Ascending aorta (tissue), 2 donors: ENCODE results near the gene RAP1A. TPM values are rescaled to one million over a fixed set of nuclear protein-coding genes. Genes with fewer than 3 reads are reported as not detected.
"Not testable (repeated sequence)": the region's sequence is repeated elsewhere in the genome, so short reads cannot be mapped to it uniquely, and the experiment has no call there.

Experiments used
- DNase-seq, 2 donors: peaks; one replicate each; pipeline ENCODE4 v3.0.0-alpha.2; 2019; ENCODE audit warnings: low spot score in 2 of 2
- H3K27ac ChIP-seq, 2 donors: fragments of 200-600 bp; sonication (generic); one replicate each; pipeline ENCODE4 v1.5.1; 2016 to 2017; ENCODE audit warnings: mild to moderate bottlenecking in 1 of 2
- H3K27me3 ChIP-seq: fragments of 200-600 bp; sonication (generic); one replicate; pipeline ENCODE4 v1.5.1; 2017
- H3K36me3 ChIP-seq, 2 donors: fragments of 200-600 bp; sonication (generic); one replicate each; pipeline ENCODE4 v1.5.1; 2016
- H3K4me1 ChIP-seq, 2 donors: fragments of 200-600 bp; sonication (generic); one replicate each; pipeline ENCODE4 v1.5.1; 2016 to 2017; ENCODE audit warnings: mild to moderate bottlenecking in 1 of 2
- H3K4me3 ChIP-seq, 2 donors: fragments of 200-600 bp; sonication (generic); one replicate each; pipeline ENCODE4 v1.5.1; 2016 to 2017; ENCODE audit warnings: mild to moderate bottlenecking in 1 of 2
- H3K9me3 ChIP-seq, 2 donors: fragments of 200-600 bp; sonication (generic); one replicate each; pipeline ENCODE4 v1.5.1; 2016
- CTCF ChIP-seq, 3 experiments: fragments of 200-600 bp in 2 of 3; fragments of 450-650 bp in 1 of 3; sonication (generic) in 2 of 3; IDR thresholded peaks; one replicate each; pipeline ENCODE4 v1.5.1; 2016 to 2019; ENCODE audit warnings: antibody characterized with exemption in 3 of 3, mild to moderate bottlenecking in 1 of 3, moderate library complexity in 1 of 3
- intact Hi-C: fragments of 100-400 bp; cut with DNase I; formaldehyde crosslinking; loops from one replicate; pipeline ENCODE4 v1.15.1; 2023
- total RNA-seq: library from RNA; depleted of rRNA; stranded (reverse); fragments of >200 nt; gene quantifications from one replicate; pipeline ENCODE4 v1.1.0, GENCODE V29; 2016

RAP1A gene
- total RNA-seq, 1 donor from 2014 or later: 44.1 TPM

GRCh38 chr1:111666828-111667227 is 47.2 kb downstream of the RAP1A start:
- no peaks in the 10 kb centered on the region for H3K9me3 ChIP-seq
- DNase-seq: no peak
- peaks cover 0 to 4% of the 10 kb centered on the region in 2 donors for H3K36me3 ChIP-seq
- TF ChIP-seq CTCF (IDR thresholded peaks at IDR 0.05): no peak
- peak overlapping the region in 1 of 2 donors; percentile 4 for H3K27ac ChIP-seq
- peaks cover 0 to 10% of the 10 kb centered on the region in 2 donors for H3K4me1 ChIP-seq
- intact Hi-C loops: no loop called here
- H3K27me3 ChIP-seq: no peaks in the 10 kb centered on the region
- no peak overlapping the region for H3K4me3 ChIP-seq

GRCh38 chr1:111669268-111669667 is 49.7 kb downstream of the RAP1A start:
- DNase-seq: no peak
- H3K27me3 ChIP-seq: no peaks in the 10 kb centered on the region
- H3K9me3 ChIP-seq: no peaks in the 10 kb centered on the region
- peaks cover 0 to 4% of the 10 kb centered on the region in 2 donors for H3K36me3 ChIP-seq
- intact Hi-C loops: no loop called here
- peaks cover 0 to 18% of the 10 kb centered on the region in 2 donors for H3K4me1 ChIP-seq
- H3K27ac ChIP-seq: no peak overlapping the region
- no peak overlapping the region for H3K4me3 ChIP-seq
- no peak for TF ChIP-seq CTCF (IDR thresholded peaks at IDR 0.05)

DNA sequence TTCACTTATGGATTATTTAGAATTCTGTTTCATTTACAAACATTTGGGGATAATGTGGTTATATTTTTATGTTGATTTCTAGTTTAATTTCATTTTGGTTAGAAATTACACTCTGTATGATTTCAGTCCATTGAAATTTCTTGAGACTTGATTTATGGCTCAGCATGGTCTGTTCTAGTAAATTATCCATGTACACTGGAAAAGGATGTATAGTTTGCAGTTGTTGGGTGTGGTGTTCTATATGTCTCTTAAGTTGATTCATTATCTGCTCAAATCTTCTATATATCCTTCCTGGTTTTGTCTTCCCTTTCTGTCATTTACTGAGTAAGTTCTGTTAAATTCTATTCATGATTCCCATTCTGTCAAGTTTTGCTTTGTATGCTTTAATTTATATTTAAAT is 52.3 kb downstream of the RAP1A start:
- H3K27ac ChIP-seq: no peak overlapping the region

GRCh38 chr1:111672331-111672730 is 52.7 kb downstream of the RAP1A start:
- Histone ChIP-seq H3K4me3 (no peak overlapping the region), H3K27me3 (no peaks in the 10 kb centered on the region), H3K9me3 (no peaks in the 10 kb centered on the region), H3K27ac (peak overlapping the region in 1 of 2 donors; percentile 66), H3K36me3 (peaks cover 7% of the 10 kb centered on the region in 2 donors), H3K4me1 (peaks cover 2 to 16% of the 10 kb centered on the region in 2 donors)
- no peak for DNase-seq
- TF ChIP-seq CTCF (IDR thresholded peaks at IDR 0.05): no peak
- intact Hi-C loops: no loop called here

More for the DNA sequence above, 52.3 kb downstream of the RAP1A start:
- DNase-seq: no peak
- H3K9me3 ChIP-seq: no peaks in the 10 kb centered on the region
- TF ChIP-seq CTCF (IDR thresholded peaks at IDR 0.05): no peak
- peaks cover 2 to 5% of the 10 kb centered on the region in 2 donors for H3K36me3 ChIP-seq
- no peaks in the 10 kb centered on the region for H3K27me3 ChIP-seq
- intact Hi-C loops: no loop called here
- H3K4me1 ChIP-seq: peaks cover 2 to 16% of the 10 kb centered on the region in 2 donors
- no peak overlapping the region for H3K4me3 ChIP-seq

- Histone ChIP-seq H3K27ac (no peak overlapping the region), H3K9me3 (no peaks in the 10 kb centered on the region), H3K27me3 (no peaks in the 10 kb centered on the region), H3K36me3 (peaks cover 3 to 31% of the 10 kb centered on the region in 2 donors), H3K4me1 (peaks cover 2 to 8% of the 10 kb centered on the region in 2 donors), H3K4me3 (no peak overlapping the region)
- no peak for DNase-seq
- TF ChIP-seq CTCF (IDR thresholded peaks at IDR 0.05): no peak
- intact Hi-C loops: no loop called here
Observed at GRCh38 chr1:111677604-111678003, 58.0 kb downstream of the RAP1A start.

GRCh38 chr1:111679541-111679940 is 60.0 kb downstream of the RAP1A start:
- intact Hi-C loops: no loop called here
- no peak for DNase-seq
- peaks cover 3 to 31% of the 10 kb centered on the region in 2 donors for H3K36me3 ChIP-seq
- H3K9me3 ChIP-seq: peaks cover 0 to 13% of the 10 kb centered on the region in 2 donors
- H3K27me3 ChIP-seq: no peaks in the 10 kb centered on the region
- no peak overlapping the region for H3K27ac ChIP-seq
- H3K4me1 ChIP-seq: peaks cover 0 to 2% of the 10 kb centered on the region in 2 donors
- TF ChIP-seq CTCF (IDR thresholded peaks at IDR 0.05): no peak
- H3K4me3 ChIP-seq: no peak overlapping the region

DNA sequence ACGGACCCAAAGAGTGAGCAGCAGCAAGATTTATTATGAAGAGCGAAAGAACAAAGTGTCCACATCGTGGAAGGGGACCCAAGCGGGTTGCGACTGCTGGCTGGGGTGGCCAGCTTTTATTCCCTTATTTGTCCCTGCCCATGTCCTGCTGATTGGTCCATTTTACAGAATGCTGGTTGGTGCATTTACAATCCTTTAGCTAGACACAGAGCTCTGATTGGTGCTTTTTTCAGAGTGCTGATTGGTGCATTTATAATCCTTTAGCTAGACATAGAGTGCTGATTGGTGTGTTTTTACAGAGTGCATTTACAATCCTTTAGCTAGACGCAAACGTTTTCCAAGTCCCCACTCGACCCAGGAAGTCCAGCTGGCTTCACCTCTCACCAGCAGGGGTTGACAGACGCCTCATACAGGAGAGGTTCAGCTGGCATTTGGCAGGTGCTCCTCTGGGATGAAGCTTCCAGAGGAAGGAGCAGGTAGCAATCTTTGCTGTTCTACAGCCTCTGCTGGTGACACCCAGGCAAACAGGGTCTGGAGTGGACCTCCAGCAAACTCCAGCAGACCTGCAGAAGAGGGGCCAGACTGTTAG is 60.7 kb downstream of the RAP1A start:
- H3K4me1 ChIP-seq, H3K27ac ChIP-seq, DNase-seq, H3K4me3 ChIP-seq, H3K27me3 ChIP-seq, intact Hi-C loops: not testable (repeated sequence)
- peaks cover 0 to 21% of the 10 kb centered on the region in 2 donors for H3K9me3 ChIP-seq
- H3K36me3 ChIP-seq: peaks cover 3 to 31% of the 10 kb centered on the region in 2 donors
